ENCODE measurements around the gene MCU.
"Not testable (repeated sequence)": the region's sequence is repeated elsewhere in the genome, so short reads cannot be mapped to it uniquely, and the experiment has no call there.

GRCh38 chr10:72917201-72917600 is 225.3 kb downstream of the MCU start:
- not testable (repeated sequence) for TF ChIP-seq CTCF (IDR thresholded peaks at IDR 0.05; ENCODE audit: poor library complexity); EZH2 (IDR thresholded peaks at IDR 0.05; ENCODE audit: borderline replicate concordance); EZH2phosphoT487 (IDR thresholded peaks at IDR 0.05; ENCODE audit: low read depth, severe bottlenecking, unreplicated experiment)
